Smooth muscle cell of the brain vasculature (primary cell): ENCODE data around the gene SMC1B.
"Not testable (repeated sequence)": the region's sequence is repeated elsewhere in the genome, so short reads cannot be mapped to it uniquely, and the experiment has no call there.

ENCODE experiments used
- DNase-seq: peaks from one replicate; pipeline ENCODE4 v3.0.0-alpha.2; 2012; ENCODE audit warnings: low read depth, low spot score

Gene SMC1B

GRCh38 chr22:45421349-45422055, 8.1 kb upstream of the SMC1B start:
- DNase-seq: no peak

GRCh38 chr22:45420539-45420938, 7.1 kb upstream of the SMC1B start:
- DNase-seq: no peak

GRCh38 chr22:45420011-45420410, 6.6 kb upstream of the SMC1B start:
- no peak for DNase-seq

- DNase-seq: no peak
Measured at GRCh38 chr22:45418770-45419138, 5.4 kb upstream of the SMC1B start.

GRCh38 chr22:45418056-45418769, 4.8 kb upstream of the SMC1B start:
- DNase-seq: no peak

- no peak for DNase-seq
Measured at GRCh38 chr22:45413013-45413367, 409 bp downstream of the SMC1B start.

- no peak for DNase-seq
Measured at GRCh38 chr22:45407793-45408192, 5.6 kb downstream of the SMC1B start.

GRCh38 chr22:45402466-45402985, 10.9 kb downstream of the SMC1B start:
- no peak for DNase-seq

GRCh38 chr22:45399712-45400445, 13.5 kb downstream of the SMC1B start:
- DNase-seq: no peak

GRCh38 chr22:45398214-45398613, 15.2 kb downstream of the SMC1B start:
- DNase-seq: no peak

- DNase-seq: no peak
Measured at GRCh38 chr22:45397806-45398205, 15.6 kb downstream of the SMC1B start.

- DNase-seq: no peak
Measured at GRCh38 chr22:45389546-45389945, 23.9 kb downstream of the SMC1B start.

GRCh38 chr22:45381348-45381747, 32.1 kb downstream of the SMC1B start:
- no peak for DNase-seq

- no peak for DNase-seq
Measured at GRCh38 chr22:45376703-45377102, 36.7 kb downstream of the SMC1B start.

- no peak for DNase-seq
Measured at GRCh38 chr22:45376009-45376408, 37.4 kb downstream of the SMC1B start.

- not testable (repeated sequence) for DNase-seq
Measured at GRCh38 chr22:45373592-45373991, 39.8 kb downstream of the SMC1B start.

- DNase-seq: no peak
Measured at GRCh38 chr22:45366713-45367112, 46.7 kb downstream of the SMC1B start.

- no peak for DNase-seq
Measured at GRCh38 chr22:45359627-45360026, 53.8 kb downstream of the SMC1B start.

- no peak for DNase-seq
Measured at GRCh38 chr22:45358127-45358526, 55.3 kb downstream of the SMC1B start.

- no peak for DNase-seq
Measured at GRCh38 chr22:45357490-45357889, 55.9 kb downstream of the SMC1B start.

GRCh38 chr22:45353786-45354185, 59.6 kb downstream of the SMC1B start:
- DNase-seq: no peak

GRCh38 chr22:45352757-45353156, 60.6 kb downstream of the SMC1B start:
- not testable (repeated sequence) for DNase-seq

- DNase-seq: no peak
Measured at GRCh38 chr22:45351956-45352355, 61.4 kb downstream of the SMC1B start.
